ENCODE measurements around the gene MITF.

The MITF gene

GRCh38 chr3:69698728-69699127, 40.5 kb upstream of the MITF start:
- H3K9me3 ChIP-seq (ENCODE audit: control insufficient read depth, insufficient read depth, low read length), result no peaks in the 10 kb centered on the region
- H4K20me1 ChIP-seq (ENCODE audit: control insufficient read depth, insufficient read depth, low read depth, low read length), result no peaks in the 10 kb centered on the region
- no peak for TF ChIP-seq CTCF (IDR thresholded peaks at IDR 0.05; ENCODE audit: low read depth, low read length, poor library complexity, severe bottlenecking)

GRCh38 chr3:69699183-69699582, 40.1 kb upstream of the MITF start:
- no peaks in the 10 kb centered on the region for H3K27me3 ChIP-seq (ENCODE audit: control insufficient read depth, low read length)
- no peaks in the 10 kb centered on the region for H3K9me2 ChIP-seq (replicated peaks; ENCODE audit: control insufficient read depth, low read length)
- H3K4me2 ChIP-seq (ENCODE audit: low read length), result no peak overlapping the region
- no peaks in the 10 kb centered on the region for H3K4me1 ChIP-seq (ENCODE audit: control insufficient read depth, low read length)
- H4K20me1 ChIP-seq (ENCODE audit: control insufficient read depth, insufficient read depth, low read depth, low read length), result no peaks in the 10 kb centered on the region
- H3K79me2 ChIP-seq (ENCODE audit: control insufficient read depth, low read length), result no peaks in the 10 kb centered on the region
- no peaks in the 10 kb centered on the region for H3F3A ChIP-seq (ENCODE audit: control insufficient read depth, insufficient read depth)
- TF ChIP-seq CTCF (IDR thresholded peaks at IDR 0.05; ENCODE audit: low read depth, low read length, poor library complexity, severe bottlenecking) (no peak), EZH2phosphoT487 (IDR thresholded peaks at IDR 0.05; ENCODE audit: borderline replicate concordance, low read length) (no peak)
- no peak overlapping the region for H3K4me3 ChIP-seq (ENCODE audit: low read length)
- no peaks in the 10 kb centered on the region for H3K36me3 ChIP-seq (ENCODE audit: control insufficient read depth, low read length)
- H3K27ac ChIP-seq (ENCODE audit: low read depth, low read length), result no peak overlapping the region
- no peaks in the 10 kb centered on the region for H3K9me3 ChIP-seq (ENCODE audit: control insufficient read depth, insufficient read depth, low read length)

More at GRCh38 chr3:69698728-69699127, 40.5 kb upstream of the MITF start:
- Histone ChIP-seq H3K4me3 (ENCODE audit: low read length) (no peak overlapping the region), H3K27ac (ENCODE audit: low read depth, low read length) (no peak overlapping the region), H3K27me3 (ENCODE audit: control insufficient read depth, low read length) (no peaks in the 10 kb centered on the region), H3K79me2 (ENCODE audit: control insufficient read depth, low read length) (no peaks in the 10 kb centered on the region), H3K4me2 (ENCODE audit: low read length) (no peak overlapping the region), H3K36me3 (ENCODE audit: control insufficient read depth, low read length) (no peaks in the 10 kb centered on the region), H3K4me1 (ENCODE audit: control insufficient read depth, low read length) (no peaks in the 10 kb centered on the region), H3F3A (ENCODE audit: control insufficient read depth, insufficient read depth) (no peaks in the 10 kb centered on the region), H3K9me2 (replicated peaks; ENCODE audit: control insufficient read depth, low read length) (no peaks in the 10 kb centered on the region)

GRCh38 chr3:69700949-69701348, 38.3 kb upstream of the MITF start:
- TF ChIP-seq CTCF (IDR thresholded peaks at IDR 0.05; ENCODE audit: low read depth, low read length, poor library complexity, severe bottlenecking) (no peak), EZH2phosphoT487 (IDR thresholded peaks at IDR 0.05; ENCODE audit: borderline replicate concordance, low read length) (no peak)
- H3F3A ChIP-seq (ENCODE audit: control insufficient read depth, insufficient read depth), result no peaks in the 10 kb centered on the region
- no peak overlapping the region for H3K4me2 ChIP-seq (ENCODE audit: low read length)
- H3K9me2 ChIP-seq (replicated peaks; ENCODE audit: control insufficient read depth, low read length), result no peaks in the 10 kb centered on the region
- H3K36me3 ChIP-seq (ENCODE audit: control insufficient read depth, low read length), result no peaks in the 10 kb centered on the region
- no peaks in the 10 kb centered on the region for H3K9me3 ChIP-seq (ENCODE audit: control insufficient read depth, insufficient read depth, low read length)
- H4K20me1 ChIP-seq (ENCODE audit: control insufficient read depth, insufficient read depth, low read depth, low read length), result no peaks in the 10 kb centered on the region
- H3K79me2 ChIP-seq (ENCODE audit: control insufficient read depth, low read length), result no peaks in the 10 kb centered on the region
- no peaks in the 10 kb centered on the region for H3K4me1 ChIP-seq (ENCODE audit: control insufficient read depth, low read length)
- H3K27ac ChIP-seq (ENCODE audit: low read depth, low read length), result no peak overlapping the region
- H3K27me3 ChIP-seq (ENCODE audit: control insufficient read depth, low read length), result no peaks in the 10 kb centered on the region
- H3K4me3 ChIP-seq (ENCODE audit: low read length), result no peak overlapping the region
